NCI-H446 (cell line): ENCODE results near the gene ZNF385D.
A peak's percentile ranks its signal among the peaks of the same experiment; 100 is the strongest.
"Not testable (repeated sequence)": the region's sequence is repeated elsewhere in the genome, so short reads cannot be mapped to it uniquely, and the experiment has no call there.

Experiments used
- DNase-seq, 2 experiments: peaks; one replicate each; lab custom pipeline; 2025; lab: John Stamatoyannopoulos, UW

ZNF385D gene

GRCh38 chr3:21515417-21515816, 235.6 kb downstream of the ZNF385D start:
- DNase-seq: no peak

DNA sequence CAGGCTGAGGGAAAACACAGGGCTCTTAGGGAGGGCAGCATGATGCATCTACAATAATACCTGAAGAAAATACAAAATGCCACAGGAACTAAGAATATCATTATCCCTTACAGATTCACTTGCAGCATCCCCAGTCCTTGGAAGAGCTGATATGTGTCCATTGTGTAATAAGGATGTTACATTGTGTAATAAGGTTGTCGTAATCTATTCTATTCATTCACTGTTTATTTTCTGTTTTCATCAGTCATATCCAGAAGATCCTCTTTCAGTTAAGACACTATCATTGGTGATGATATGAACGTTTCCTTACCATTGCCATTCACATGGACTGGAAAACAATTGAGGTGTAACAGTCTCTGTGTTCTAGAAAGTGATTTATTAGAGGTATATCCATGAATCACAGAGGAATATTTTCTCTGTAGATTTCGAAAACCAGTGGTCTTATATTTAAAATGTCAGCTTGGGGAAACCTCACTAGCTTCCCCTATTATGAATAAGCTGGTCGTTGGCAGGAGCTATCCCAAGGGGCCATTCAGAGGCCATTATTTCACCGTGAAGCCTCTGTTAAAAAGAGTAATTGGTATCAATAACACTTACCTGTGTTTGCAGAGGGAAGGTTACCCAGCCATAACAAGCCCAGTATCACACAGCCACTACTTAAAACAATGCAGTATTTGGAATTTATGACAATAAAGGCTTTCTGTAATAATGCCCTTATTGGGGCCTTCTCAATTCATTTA, 241.1 kb downstream of the ZNF385D start:
- no peak for DNase-seq

DNA sequence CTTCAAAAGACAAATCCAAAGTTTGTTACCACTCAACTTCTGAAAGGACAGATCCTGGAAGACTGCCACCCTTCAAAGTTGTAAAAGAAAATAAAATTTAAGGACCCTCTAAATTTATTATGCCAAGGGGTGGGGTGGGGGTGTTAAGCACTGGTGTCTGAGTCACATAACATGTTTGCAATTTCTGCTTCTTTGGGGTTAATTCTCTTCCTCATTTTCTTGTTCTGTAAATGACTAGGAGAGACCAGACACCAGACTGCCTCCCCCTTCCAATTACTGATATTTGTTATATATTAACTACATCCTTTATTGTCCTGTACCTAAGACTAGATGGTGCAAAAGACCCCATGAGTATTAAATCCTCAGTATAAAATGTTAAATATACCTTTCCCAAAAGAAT, 242.8 kb downstream of the ZNF385D start:
- no peak for DNase-seq

DNA sequence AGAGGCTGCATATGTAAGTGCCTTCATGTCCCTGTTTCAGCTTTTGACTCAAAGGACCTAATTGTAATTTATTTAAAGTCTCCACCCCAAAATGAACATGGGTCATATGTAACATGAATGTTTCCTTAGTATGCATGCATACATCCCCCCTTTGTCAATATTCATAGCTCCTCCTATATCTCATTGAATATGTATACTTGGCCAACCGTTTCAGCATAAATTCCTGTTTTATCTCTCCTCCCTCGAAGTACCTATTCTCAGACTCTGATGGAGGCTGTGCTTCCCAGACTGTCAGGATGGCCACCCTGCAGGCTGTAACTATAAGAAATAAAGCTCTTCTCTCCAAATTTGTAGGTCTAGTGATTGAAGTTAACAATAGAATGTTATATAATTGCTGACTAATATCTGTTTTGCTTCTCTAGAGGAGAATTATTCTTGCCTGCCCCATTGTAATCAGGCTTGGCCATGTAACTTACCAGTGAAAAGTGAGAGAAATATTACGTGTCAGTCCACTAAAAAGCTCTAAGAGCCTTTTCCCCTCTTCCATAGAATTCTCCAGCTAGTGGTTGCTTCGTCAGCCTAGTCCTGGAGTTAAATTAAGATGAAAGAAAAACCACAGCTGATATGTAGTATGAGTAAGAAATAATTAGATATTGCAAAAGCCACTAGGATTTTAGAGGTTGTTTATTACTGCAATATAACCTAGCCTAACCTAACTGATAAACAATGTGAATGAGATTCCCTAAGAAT, 245.1 kb downstream of the ZNF385D start:
- DNase-seq: no peak

DNA sequence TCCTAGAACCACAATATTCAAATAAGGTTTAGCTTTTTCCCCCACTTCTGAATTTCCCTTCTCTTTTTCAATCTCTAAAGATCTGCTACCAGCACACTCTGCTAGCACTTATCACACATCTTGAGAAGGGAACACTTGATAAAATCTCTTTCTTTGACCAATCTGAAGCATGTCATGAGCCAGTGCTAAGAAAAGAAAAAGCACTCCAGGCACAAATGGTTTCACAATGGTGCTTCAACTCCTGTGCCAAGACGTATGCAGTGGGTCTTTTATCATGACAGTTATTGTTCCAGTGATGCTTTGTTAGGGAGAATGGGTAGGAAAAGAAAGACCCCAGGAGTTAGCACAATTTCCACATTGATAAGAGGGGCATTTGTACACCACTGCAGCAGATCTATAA, 248.4 kb downstream of the ZNF385D start:
- no peak for DNase-seq

DNA sequence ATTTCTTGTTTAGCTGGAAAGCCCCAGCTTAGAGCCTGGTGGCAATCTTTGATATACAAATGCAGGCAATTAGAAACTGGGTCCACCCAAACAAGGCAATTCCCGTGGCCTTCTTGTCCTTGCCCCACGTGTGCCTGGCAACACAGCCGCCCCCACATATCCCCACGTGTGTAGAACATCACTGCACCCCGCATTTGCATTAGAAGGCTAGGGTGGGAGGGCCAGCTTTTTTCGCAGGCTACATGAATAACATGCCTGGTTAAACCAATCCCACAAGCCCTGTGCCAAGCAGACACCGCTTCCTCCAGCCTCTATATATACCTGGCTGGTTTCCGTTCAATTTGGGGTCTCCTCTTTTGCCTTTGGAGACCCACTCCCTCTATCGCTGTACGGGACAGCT, 250.2 kb downstream of the ZNF385D start:
- no peak for DNase-seq

- not testable (repeated sequence) for DNase-seq
These were observed 260.3 kb downstream of the ZNF385D start for GRCh38 chr3:21490671-21491070.

DNA sequence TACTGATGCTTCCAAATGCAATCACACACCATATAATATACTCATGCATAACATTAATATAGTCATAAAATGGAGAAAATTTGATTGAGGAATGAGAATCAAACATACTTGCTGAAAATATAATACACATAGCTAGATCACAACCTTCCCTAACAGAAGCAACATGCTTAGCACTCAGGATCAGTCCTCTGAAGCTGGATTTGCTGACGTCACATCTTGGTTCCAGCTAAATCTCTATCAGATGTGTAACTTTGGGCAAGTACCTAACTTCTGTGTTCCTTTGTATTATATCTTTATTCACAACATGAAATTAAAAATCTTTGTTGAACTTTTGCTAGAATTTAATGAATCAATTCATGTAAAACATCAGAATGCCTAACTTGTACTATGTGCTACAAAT, 263.5 kb downstream of the ZNF385D start:
- DNase-seq: no peak

- DNase-seq: not testable (repeated sequence)
These were observed 264.7 kb downstream of the ZNF385D start for GRCh38 chr3:21486024-21486935.

DNA sequence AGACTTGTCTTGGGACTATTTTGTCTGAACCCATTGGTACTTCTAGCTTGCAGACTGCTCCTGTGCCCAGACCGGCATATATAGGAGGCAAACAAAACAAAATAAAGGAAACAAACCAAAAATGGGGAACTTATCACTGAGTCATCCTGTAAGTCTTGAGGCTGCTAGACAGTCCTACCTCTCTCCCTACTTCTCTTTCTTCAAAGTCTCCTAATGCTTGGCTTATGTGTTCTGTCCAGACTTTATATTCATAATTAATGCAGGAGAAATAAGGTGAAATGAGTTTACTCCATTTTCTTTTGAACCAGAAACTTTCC, 266.2 kb downstream of the ZNF385D start:
- DNase-seq: no peak

GRCh38 chr3:21484057-21484827, 266.8 kb downstream of the ZNF385D start:
- DNase-seq: peak; percentile 44 to 61

DNA sequence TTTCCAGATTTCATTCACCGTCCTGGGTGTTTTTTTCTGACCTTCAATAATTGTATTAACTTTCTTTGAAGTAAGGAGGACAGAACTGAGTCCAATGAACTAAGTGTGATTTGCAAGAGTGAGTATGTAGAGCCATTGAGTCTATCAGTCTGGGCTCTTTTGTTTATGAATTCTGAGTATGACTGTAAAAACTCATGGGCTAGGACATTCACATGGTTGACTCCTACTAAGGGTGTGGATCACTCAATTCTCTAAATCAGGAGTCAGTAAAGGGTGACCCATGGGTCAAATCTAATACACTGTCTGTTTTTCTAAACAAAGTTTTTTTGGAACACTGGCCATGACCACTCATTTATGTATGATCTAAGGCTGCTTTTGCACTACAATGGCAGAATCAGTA, 269.0 kb downstream of the ZNF385D start:
- DNase-seq: no peak

- no peak for DNase-seq
These were observed 273.3 kb downstream of the ZNF385D start for GRCh38 chr3:21477541-21478288.

GRCh38 chr3:21466476-21466875, 284.5 kb downstream of the ZNF385D start:
- DNase-seq: no peak

DNA sequence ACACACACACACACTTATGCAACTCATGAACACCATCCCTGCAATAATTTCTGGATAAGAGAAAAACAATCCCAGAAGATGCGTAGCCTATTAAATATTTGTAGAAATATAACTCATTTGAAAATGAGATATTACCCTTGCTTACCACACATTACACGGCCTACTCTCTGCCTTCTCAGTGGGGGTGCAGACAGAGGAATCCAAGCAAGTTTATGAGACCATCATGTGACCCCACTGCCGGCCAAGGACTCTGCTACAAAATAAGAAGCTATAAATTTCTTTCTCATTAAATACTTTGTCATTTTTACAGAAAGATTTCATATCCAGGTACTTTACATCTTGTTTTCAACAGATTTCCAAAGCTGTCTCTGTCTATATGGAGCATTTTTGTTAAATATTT, 286.3 kb downstream of the ZNF385D start:
- DNase-seq: no peak

- DNase-seq: no peak
These were observed 287.7 kb downstream of the ZNF385D start for GRCh38 chr3:21463319-21463718.

DNA sequence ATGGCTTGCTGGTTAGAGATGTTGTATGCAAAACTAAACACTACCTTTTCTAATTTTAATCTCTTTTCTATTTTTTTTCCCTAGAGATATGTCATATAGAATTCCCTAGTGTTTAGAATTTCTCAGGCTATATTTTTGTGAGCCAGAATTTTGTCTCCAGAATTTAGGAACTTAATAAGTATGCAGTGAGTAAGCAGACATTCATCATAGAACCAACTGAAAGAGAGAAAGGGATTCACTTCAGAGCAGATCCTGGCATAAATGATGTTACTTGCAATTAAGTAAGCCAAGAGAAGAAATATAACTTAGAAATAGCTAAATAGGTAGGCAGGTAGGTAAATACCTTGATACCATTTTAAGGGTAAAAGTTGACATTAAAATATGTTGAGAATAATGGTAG, 288.9 kb downstream of the ZNF385D start:
- DNase-seq: no peak

DNA sequence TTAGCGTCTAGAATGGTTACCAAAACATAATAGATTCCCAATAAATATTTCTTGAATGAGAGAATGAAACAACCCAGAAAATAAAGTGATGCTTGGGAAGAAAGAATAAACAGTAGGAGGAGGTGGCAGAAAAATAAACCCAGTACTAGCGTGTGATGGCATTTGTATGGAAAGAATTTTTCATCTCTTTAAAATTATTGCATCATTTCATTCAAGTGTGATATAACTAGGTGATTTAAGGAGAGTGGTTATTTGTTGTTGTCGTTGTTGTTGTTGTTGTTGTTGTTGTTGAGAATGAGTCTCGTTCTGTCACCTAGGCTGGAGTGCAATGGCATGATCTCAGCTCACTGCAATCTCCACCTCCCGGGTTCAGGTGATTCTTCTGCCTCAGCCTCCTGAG, 293.9 kb downstream of the ZNF385D start:
- no peak for DNase-seq

DNA sequence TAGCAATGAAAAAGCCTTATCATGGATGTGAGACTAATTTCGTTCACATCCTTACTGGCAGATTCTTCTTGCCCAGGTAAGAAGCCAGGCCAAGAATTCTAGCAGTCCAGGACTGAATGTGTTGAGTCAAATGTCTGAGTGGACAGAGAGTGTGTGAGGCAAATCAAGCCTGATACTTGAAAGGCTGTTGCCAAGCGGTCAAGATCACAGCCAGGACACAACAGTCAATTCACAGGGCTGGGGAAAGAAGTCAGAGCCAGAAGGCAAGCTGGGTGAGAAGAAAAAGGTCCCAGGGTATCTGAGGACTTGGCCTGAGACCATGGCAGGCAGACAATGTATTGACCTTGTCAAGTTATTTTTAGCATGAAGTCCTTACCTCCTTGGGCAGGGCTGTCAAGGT, 301.3 kb downstream of the ZNF385D start:
- no peak for DNase-seq

- DNase-seq: peak; percentile 16 to 55
These were observed 303.4 kb downstream of the ZNF385D start for GRCh38 chr3:21447476-21448151.
